Tibial artery (tissue), 4 donors: ENCODE data around the gene BRDT.

ENCODE experiments used
- DNase-seq, 2 donors: peaks; one replicate each; pipeline ENCODE4 v3.0.0-alpha.2; 2019
- H3K27ac ChIP-seq, 2 donors: fragments of 200-600 bp; sonication (generic) in 1 of 2; 1 replicate in 1 of 2; 2 replicates in 1 of 2; pipeline ENCODE4 v1.5.1; 2018 to 2019; ENCODE audit warnings: mild to moderate bottlenecking in 1 of 2
- H3K27me3 ChIP-seq, 2 donors: fragments of 200-600 bp; sonication (generic) in 1 of 2; one replicate each; pipeline versions ENCODE4 v1.5.1 to v1.6.0; 2016 to 2019
- H3K36me3 ChIP-seq, 3 donors: fragments of 200-600 bp; sonication (generic) in 2 of 3; one replicate each; pipeline ENCODE4 v1.5.1; 2016 to 2019; ENCODE audit warnings: mild to moderate bottlenecking in 2 of 3
- H3K4me1 ChIP-seq, 4 donors: fragments of 200-600 bp; sonication (generic) in 2 of 4; 1 replicate in 3 of 4; 2 replicates in 1 of 4; pipeline ENCODE4 v1.5.1; 2016 to 2019
- H3K4me3 ChIP-seq, 2 donors: fragments of 200-600 bp; sonication (generic) in 1 of 2; 1 replicate in 1 of 2; 2 replicates in 1 of 2; pipeline ENCODE4 v1.5.1; 2018 to 2019; ENCODE audit warnings: mild to moderate bottlenecking in 2 of 2
- H3K9me3 ChIP-seq, 3 donors: fragments of 200-600 bp; sonication (generic) in 1 of 3; one replicate each; pipeline ENCODE4 v1.5.1; 2016 to 2019
- CTCF ChIP-seq, 2 experiments: fragments of 200-600 bp in 1 of 2; fragments of 450-650 bp in 1 of 2; IDR thresholded peaks; one replicate each; pipeline ENCODE4 v1.5.1; 2017 to 2019; ENCODE audit warnings: antibody characterized with exemption in 2 of 2, mild to moderate bottlenecking in 1 of 2, moderate library complexity in 1 of 2
- intact Hi-C: fragments of 100-400 bp; cut with DNase I; formaldehyde crosslinking; loops from one replicate; pipeline ENCODE4 v1.15.0; 2023; ENCODE audit warnings: low total_unique reads

BRDT gene

GRCh38 chr1:91929250-91929649 lies 20.0 kb upstream of the BRDT start:
- intact Hi-C loops = loop anchor here (10.0 kb wide), 1 partner anchor 644 kb away; no protein-coding TSS in a partner anchor
- no peak for TF ChIP-seq CTCF (IDR thresholded peaks at IDR 0.05)
- Histone ChIP-seq H3K27me3 (no peaks in the 10 kb centered on the region), H3K36me3 (no peaks in the 10 kb centered on the region), H3K27ac (no peak overlapping the region), H3K9me3 (no peaks in the 10 kb centered on the region), H3K4me1 (peaks cover 0 to 6% (median 0%) of the 10 kb centered on the region in 4 donors), H3K4me3 (no peak overlapping the region)
- DNase-seq = no peak

- Histone ChIP-seq H3K9me3 (no peaks in the 10 kb centered on the region), H3K27me3 (no peaks in the 10 kb centered on the region), H3K36me3 (no peaks in the 10 kb centered on the region), H3K27ac (no peak overlapping the region), H3K4me1 (no peaks in the 10 kb centered on the region), H3K4me3 (no peak overlapping the region)
- no peak for DNase-seq
- TF ChIP-seq CTCF (IDR thresholded peaks at IDR 0.05) = no peak
- intact Hi-C loops = no loop called here
These were observed 11.6 kb upstream of the BRDT start for GRCh38 chr1:91937613-91938012.

GRCh38 chr1:91940496-91940895 lies 8.7 kb upstream of the BRDT start:
- DNase-seq = no peak
- H3K27me3 ChIP-seq = no peaks in the 10 kb centered on the region
- no peak overlapping the region for H3K4me3 ChIP-seq
- H3K36me3 ChIP-seq = no peaks in the 10 kb centered on the region
- H3K9me3 ChIP-seq = no peaks in the 10 kb centered on the region
- H3K4me1 ChIP-seq = no peaks in the 10 kb centered on the region
- no peak for TF ChIP-seq CTCF (IDR thresholded peaks at IDR 0.05)
- intact Hi-C loops = no loop called here
- H3K27ac ChIP-seq = no peak overlapping the region

GRCh38 chr1:91944087-91944486 lies 5.1 kb upstream of the BRDT start:
- intact Hi-C loops = no loop called here
- Histone ChIP-seq H3K4me1 (no peaks in the 10 kb centered on the region), H3K4me3 (no peak overlapping the region), H3K27ac (no peak overlapping the region), H3K27me3 (no peaks in the 10 kb centered on the region), H3K36me3 (no peaks in the 10 kb centered on the region), H3K9me3 (no peaks in the 10 kb centered on the region)
- no peak for DNase-seq
- TF ChIP-seq CTCF (IDR thresholded peaks at IDR 0.05) = no peak

- Histone ChIP-seq H3K4me3 (no peak overlapping the region), H3K36me3 (no peaks in the 10 kb centered on the region), H3K27ac (no peak overlapping the region), H3K27me3 (no peaks in the 10 kb centered on the region), H3K4me1 (no peaks in the 10 kb centered on the region), H3K9me3 (no peaks in the 10 kb centered on the region)
- intact Hi-C loops = no loop called here
- DNase-seq = no peak
- no peak for TF ChIP-seq CTCF (IDR thresholded peaks at IDR 0.05)
These were observed 1.1 kb upstream of the BRDT start for GRCh38 chr1:91948097-91948496.
